ENCODE measurements around the gene LGALS9C. TPM values are rescaled to one million over a fixed set of nuclear protein-coding genes. Genes with fewer than 3 reads are reported as not detected.
"Not testable (repeated sequence)": the region's sequence is repeated elsewhere in the genome, so short reads cannot be mapped to it uniquely, and the experiment has no call there.

The LGALS9C gene
- total RNA-seq, 2 donors from 2014 or later: 24.5 to 60.9 TPM

DNA sequence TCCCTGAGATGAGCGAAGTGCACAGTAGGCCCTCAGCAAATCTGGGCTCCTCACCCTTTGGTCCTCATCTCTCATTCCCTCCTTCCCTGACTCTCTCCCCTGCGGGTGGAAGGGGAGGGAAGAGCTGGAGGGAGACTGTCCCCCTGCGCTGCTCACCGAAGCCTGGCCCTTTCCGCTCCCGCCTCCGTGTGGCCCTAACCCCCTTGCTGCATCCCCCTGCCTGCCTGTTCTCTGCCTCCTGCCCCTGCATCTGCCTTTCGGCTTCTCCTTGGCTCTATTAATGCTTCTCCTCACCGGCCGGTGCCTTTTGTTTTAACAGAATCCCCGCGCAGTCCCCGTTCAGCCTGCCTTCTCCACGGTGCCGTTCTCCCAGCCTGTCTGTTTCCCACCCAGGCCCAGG is 12.0 kb downstream of the LGALS9C start:
- H3K4me3 ChIP-seq; H3K9me3 ChIP-seq; H3K4me1 ChIP-seq; H3K27ac ChIP-seq; DNase-seq; H3K9ac ChIP-seq (ENCODE audit: low read depth in 2 of 2, low read length in 2 of 2); H3K36me3 ChIP-seq; H3K27me3 ChIP-seq; intact Hi-C loops (cut with DNase I): not testable (repeated sequence)

DNA sequence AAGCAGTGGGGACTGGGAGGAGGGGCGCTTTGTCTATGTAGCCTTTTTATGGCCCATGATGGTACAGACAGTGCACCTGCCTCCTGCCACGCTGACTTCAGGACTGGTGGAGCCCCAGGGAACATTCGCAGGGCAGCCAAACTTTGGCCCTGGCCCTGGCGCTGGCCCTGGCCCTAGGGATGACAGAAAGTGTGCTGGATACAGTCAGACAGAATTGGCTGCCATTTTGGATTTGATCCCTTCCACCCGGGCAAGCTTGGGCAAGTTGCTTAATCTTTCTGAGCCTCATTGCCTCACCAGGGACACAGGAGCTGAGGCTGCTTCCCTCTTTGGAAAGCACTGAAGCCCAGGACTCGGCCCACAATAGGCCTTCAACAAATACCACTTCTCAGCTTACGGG is 13.4 kb downstream of the LGALS9C start:
- H3K27me3 ChIP-seq; H3K27ac ChIP-seq; DNase-seq; intact Hi-C loops (cut with DNase I); H3K9ac ChIP-seq (ENCODE audit: low read depth in 2 of 2, low read length in 2 of 2); H3K4me3 ChIP-seq; H3K4me1 ChIP-seq; H3K36me3 ChIP-seq; H3K9me3 ChIP-seq: not testable (repeated sequence)

DNA sequence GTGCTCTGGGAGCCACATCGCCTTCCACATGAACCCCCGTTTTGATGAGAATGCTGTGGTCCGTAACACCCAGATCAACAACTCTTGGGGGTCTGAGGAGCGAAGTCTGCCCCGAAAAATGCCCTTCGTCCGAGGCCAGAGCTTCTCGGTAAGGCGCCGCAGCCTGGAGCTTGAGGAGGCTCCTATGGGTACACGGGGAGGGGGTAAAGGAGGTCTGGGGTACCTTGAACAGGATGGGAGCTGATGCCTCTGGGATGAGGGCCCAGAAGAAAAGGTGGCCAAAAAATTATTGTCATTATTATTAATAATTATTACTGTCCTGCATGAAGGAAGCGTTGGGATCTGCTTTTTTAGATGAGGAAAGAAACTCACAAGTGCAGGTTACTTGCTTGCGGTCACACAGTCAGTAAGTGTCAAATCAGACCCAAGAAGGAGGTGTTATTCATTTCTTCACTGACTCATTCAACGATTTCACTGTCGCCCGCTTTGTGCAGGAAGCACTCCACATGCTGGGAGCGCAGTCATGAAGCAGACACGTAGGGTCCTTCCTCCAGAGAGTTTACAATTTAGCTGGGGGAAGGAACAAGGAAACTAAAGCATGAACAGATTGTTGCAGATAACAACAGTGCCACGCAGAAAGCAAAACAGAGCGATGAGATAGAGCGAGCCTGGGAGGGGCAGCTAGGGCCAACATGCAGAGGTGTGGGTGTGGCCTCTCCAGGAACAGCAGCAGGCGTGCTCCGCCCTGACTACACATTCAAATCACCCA is 16.3 kb downstream of the LGALS9C start:
- H3K4me3 ChIP-seq; intact Hi-C loops (cut with DNase I); H3K36me3 ChIP-seq; H3K4me1 ChIP-seq; H3K27me3 ChIP-seq; H3K9ac ChIP-seq (ENCODE audit: low read depth in 2 of 2, low read length in 2 of 2); H3K9me3 ChIP-seq: not testable (repeated sequence)
- DNase-seq: peak; percentile 39
- peak overlapping the region; percentile 47 for H3K27ac ChIP-seq

DNA sequence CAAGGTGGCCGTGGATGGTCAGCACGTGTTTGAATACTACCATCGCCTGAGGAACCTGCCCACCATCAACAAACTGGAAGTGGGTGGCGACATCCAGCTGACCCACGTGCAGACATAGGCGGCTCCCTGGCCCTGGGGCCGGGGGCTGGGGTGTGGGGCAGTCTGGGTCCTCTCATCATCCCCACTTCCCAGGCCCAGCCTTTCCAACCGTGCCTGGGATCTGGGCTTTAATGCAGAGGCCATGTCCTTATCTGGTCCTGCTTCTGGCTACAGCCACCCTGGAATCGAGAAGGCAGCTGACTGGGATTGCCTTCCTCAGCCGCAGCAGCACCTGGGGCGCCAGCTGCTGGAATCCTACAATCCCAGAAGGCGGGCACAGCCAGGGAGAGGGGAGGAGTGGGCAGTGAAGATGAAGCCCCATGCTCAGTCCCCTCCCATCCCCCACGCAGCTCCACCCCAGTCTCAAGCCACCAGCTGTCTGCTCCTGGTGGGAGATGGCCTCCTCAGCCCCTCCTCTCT is 17.7 kb downstream of the LGALS9C start:
- H3K4me1 ChIP-seq; H3K36me3 ChIP-seq; H3K27ac ChIP-seq; H3K9me3 ChIP-seq; H3K4me3 ChIP-seq; H3K9ac ChIP-seq (ENCODE audit: low read depth in 2 of 2, low read length in 2 of 2); DNase-seq; H3K27me3 ChIP-seq; intact Hi-C loops (cut with DNase I): not testable (repeated sequence)

DNA sequence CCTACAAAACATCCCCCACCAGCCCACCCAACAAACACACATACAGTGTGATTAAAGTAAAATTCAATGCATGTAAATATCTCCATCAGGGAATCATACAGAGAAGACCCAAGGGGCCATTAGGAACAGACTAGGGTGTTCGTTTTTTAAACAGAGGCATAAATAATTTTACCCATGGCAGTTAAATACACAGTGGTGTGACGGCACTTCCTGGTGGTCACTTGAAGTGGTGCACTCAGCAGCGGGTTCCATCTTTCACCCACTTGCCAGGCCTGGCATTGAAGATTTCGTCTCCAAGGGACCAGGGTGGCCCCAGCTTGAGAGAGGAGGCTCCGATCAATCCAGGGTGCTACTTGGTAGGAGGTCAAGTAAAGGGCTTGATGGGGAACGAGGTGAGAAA is 20.5 kb downstream of the LGALS9C start:
- H3K9me3 ChIP-seq; H3K27me3 ChIP-seq; intact Hi-C loops (cut with DNase I); DNase-seq; H3K36me3 ChIP-seq; H3K9ac ChIP-seq (ENCODE audit: low read depth in 2 of 2, low read length in 2 of 2); H3K4me3 ChIP-seq; H3K4me1 ChIP-seq; H3K27ac ChIP-seq: not testable (repeated sequence)

DNA sequence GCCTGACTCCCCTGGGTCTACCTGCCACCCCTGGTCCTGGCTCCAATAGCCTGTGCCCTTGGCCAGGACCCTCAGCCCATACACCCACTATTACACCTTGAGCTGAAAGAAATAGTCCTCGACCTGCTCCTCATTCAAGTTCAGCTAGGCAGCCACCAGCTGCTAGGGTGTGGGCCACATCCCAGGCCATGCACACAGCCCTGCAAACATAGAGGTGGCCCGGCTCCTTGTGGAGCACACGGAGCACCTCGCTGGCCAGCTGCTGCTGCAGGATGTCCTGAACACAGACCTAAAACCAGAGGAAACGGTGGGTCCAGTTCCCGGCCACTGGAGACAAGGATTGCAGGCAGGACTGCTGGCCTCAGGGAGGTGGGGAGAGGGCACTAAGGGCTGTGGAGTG is 22.5 kb downstream of the LGALS9C start:
- H3K36me3 ChIP-seq; H3K4me1 ChIP-seq; H3K27me3 ChIP-seq; intact Hi-C loops (cut with DNase I); H3K9me3 ChIP-seq; DNase-seq; H3K4me3 ChIP-seq; H3K9ac ChIP-seq (ENCODE audit: low read depth in 2 of 2, low read length in 2 of 2); H3K27ac ChIP-seq: not testable (repeated sequence)

DNA sequence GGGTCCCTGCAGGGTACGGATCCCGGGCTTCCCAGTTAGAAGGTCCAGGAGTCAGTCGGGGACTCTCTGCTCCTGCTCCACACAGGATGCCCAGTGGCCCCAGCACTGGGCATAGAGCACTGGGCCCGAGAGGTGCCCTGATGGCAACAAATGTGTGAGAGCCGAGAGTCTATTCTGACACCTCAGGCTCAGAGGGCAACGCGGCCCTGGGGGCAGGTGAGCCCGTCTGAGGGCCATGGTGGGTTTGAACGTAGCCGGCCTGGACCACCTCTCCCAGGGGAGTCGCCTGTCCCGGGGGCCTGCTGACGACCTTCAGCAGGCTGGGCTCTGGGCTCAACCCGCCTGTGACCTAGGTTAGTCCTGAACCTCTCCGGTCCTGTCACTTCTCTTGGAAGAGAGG is 23.2 kb downstream of the LGALS9C start:
- H3K9ac ChIP-seq (ENCODE audit: low read depth in 2 of 2, low read length in 2 of 2); H3K4me1 ChIP-seq; DNase-seq; H3K4me3 ChIP-seq; intact Hi-C loops (cut with DNase I); H3K27me3 ChIP-seq; H3K9me3 ChIP-seq; H3K27ac ChIP-seq; H3K36me3 ChIP-seq: not testable (repeated sequence)

DNA sequence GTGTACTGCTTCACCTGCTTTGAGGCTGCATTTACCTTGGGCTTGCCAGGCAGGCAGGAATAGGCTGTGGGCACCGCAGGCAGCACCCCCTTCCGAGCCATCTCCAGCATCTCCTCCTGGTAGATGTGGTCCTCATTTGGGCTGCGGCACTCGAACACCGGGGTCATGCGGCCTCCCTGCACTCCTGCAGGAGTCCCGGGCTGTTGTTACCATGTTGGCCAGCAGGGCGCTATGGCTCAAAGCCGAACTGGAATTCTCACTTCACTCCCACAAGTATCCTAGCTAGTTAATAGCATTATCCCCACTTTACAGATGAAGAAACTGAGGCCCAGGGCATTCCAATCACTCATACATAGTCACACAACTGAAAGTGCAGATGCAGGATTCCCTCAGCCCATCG is 23.7 kb downstream of the LGALS9C start:
- DNase-seq; H3K27ac ChIP-seq; intact Hi-C loops (cut with DNase I): not testable (repeated sequence)

DNA sequence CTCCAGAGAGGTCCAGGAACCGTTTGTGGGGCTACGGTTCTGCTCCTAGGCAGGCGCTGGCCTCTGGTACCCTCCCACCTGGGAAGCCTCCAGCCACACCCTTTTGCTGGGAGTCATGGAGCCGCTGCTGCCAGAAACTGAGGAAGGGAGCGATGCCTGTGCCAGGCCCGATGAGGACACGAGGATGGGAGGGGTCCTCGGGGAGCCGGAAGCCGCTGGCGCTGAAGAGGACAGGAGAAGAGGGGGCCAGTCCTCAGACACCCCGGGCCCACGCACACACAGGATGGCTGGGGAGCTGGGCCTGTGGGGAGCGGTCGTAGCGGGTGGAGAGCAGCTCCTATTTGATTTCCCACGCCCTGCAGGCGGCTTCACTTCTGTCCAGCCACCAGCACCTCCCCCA is 24.2 kb downstream of the LGALS9C start:
- DNase-seq; H3K27ac ChIP-seq; intact Hi-C loops (cut with DNase I); H3K4me3 ChIP-seq; H3K27me3 ChIP-seq; H3K4me1 ChIP-seq; H3K9ac ChIP-seq (ENCODE audit: low read depth in 2 of 2, low read length in 2 of 2); H3K36me3 ChIP-seq; H3K9me3 ChIP-seq: not testable (repeated sequence)

More for the DNA sequence above, 23.7 kb downstream of the LGALS9C start:
- H3K4me3 ChIP-seq; H3K9ac ChIP-seq (ENCODE audit: low read depth in 2 of 2, low read length in 2 of 2); H3K4me1 ChIP-seq; H3K27me3 ChIP-seq; H3K9me3 ChIP-seq; H3K36me3 ChIP-seq: not testable (repeated sequence)

DNA sequence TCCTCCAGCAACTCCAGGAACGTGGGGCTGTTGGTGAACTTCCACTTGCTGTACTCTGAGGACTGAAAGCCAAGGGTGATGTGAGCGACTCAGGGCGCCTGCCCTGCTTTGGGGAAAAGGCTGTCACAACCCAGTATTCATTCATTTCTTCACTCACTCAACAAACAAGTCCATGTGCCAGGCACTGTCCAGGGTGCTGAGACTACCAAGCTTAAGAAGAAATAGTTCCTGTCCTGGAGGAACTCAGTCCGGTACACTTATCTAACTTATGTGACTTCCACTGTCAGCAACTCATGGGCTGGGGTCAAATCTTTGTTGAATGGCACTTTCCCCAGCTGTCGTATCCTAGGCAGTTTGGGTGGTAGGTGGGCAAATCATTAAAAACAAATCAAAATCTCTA is 26.6 kb downstream of the LGALS9C start:
- intact Hi-C loops (cut with DNase I); H3K36me3 ChIP-seq; H3K9ac ChIP-seq (ENCODE audit: low read depth in 2 of 2, low read length in 2 of 2); H3K9me3 ChIP-seq; H3K4me3 ChIP-seq; H3K27me3 ChIP-seq; H3K27ac ChIP-seq; H3K4me1 ChIP-seq; DNase-seq: not testable (repeated sequence)

DNA sequence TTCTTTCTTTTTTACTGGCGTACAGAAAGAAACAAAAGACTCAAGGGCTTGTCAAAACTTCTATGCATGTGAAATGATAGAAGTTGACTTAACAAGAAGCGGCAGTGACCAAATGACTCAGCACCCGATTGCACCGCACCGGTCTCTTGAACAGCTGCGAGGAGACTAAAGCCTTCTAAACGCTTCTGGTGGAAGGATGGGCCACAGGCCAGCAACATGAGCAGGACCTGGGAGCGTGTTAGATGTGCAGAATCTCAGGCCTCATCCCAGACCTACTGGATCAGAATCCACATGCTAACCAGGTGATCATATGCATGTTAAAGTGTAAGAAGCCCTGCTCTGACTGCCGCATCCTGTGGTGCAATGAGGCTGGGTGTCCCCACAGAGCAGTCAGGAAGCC is 31.1 kb downstream of the LGALS9C start:
- H3K4me1 ChIP-seq; DNase-seq; H3K4me3 ChIP-seq; H3K27ac ChIP-seq; H3K27me3 ChIP-seq; intact Hi-C loops (cut with DNase I); H3K9me3 ChIP-seq; H3K36me3 ChIP-seq; H3K9ac ChIP-seq (ENCODE audit: low read depth in 2 of 2, low read length in 2 of 2): not testable (repeated sequence)

DNA sequence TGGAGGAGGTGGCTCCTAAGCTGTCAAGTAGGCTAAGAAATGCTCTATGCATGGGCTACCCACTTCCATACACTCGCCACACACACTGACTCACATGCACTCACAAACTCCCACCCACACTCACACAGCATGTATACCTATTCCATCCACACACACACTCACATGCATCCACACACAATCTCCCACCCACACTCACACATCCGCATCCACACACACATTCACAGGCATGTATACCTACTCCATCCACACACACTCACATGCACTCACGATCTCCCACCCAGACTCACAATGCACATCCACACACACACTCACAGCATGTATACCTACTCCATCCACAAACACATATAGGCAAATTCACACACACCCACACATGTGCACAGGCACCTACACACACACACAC is 32.1 kb downstream of the LGALS9C start:
- DNase-seq; H3K9me3 ChIP-seq; H3K4me3 ChIP-seq; H3K9ac ChIP-seq (ENCODE audit: low read depth in 2 of 2, low read length in 2 of 2); intact Hi-C loops (cut with DNase I); H3K4me1 ChIP-seq; H3K27me3 ChIP-seq; H3K36me3 ChIP-seq; H3K27ac ChIP-seq: not testable (repeated sequence)

DNA sequence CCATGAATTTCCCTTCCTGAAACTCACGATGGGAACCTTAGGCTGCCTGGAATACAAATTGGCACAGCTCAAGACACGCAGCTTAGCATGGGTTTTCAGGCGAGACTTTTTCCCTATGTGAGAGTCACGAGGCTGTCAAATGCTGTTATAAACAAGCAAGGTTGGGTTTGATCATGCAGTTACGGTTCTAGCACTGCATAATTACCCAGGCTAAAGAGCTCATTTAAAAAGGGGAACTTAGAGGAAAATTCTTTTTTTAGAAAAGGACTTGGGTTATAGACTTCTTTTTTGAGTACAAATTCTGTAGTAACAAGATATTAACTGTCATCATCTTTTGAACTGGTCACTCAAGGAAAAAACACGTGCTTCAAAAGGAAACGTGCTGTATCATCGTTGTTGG is 44.5 kb downstream of the LGALS9C start:
- H3K4me3 ChIP-seq; DNase-seq; H3K9ac ChIP-seq (ENCODE audit: low read depth in 2 of 2, low read length in 2 of 2); H3K27me3 ChIP-seq; H3K9me3 ChIP-seq; H3K4me1 ChIP-seq; H3K27ac ChIP-seq; H3K36me3 ChIP-seq; intact Hi-C loops (cut with DNase I): not testable (repeated sequence)

DNA sequence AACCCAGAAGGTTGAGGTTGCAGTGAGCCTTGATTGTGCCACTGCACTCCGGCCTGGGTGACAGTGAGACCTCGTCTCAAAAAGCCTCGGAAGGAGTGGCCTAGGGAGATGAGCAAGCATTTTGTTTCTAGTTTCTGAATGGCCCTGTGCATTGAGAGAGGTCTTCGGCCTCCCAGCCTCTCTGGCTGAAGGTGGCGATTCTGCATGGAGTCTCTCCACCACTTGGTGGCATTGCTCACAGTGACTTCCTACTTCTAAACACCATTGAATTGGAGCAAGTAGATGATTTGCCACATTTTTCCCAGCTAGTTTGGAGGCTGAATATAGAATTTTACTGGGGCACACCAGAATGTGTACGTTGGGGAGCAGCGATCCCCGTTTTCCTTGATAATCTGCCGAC is 48.4 kb downstream of the LGALS9C start:
- H3K9ac ChIP-seq (ENCODE audit: low read depth in 2 of 2, low read length in 2 of 2); DNase-seq; H3K27ac ChIP-seq; intact Hi-C loops (cut with DNase I); H3K36me3 ChIP-seq; H3K4me3 ChIP-seq; H3K27me3 ChIP-seq; H3K9me3 ChIP-seq; H3K4me1 ChIP-seq: not testable (repeated sequence)

Data from colonic mucosa (tissue), 4 donors.